HG03135 (cell line): ENCODE results near the gene TMED8.

ENCODE experiments used
- ATAC-seq: cut with Tn5 transposase; IDR thresholded peaks from one replicate; pipeline ENCODE4 v1.9.1; 2021; ENCODE audit warnings: mild to moderate bottlenecking, moderate library complexity; ENCODE audit not compliant: unreplicated experiment

TMED8 gene

DNA sequence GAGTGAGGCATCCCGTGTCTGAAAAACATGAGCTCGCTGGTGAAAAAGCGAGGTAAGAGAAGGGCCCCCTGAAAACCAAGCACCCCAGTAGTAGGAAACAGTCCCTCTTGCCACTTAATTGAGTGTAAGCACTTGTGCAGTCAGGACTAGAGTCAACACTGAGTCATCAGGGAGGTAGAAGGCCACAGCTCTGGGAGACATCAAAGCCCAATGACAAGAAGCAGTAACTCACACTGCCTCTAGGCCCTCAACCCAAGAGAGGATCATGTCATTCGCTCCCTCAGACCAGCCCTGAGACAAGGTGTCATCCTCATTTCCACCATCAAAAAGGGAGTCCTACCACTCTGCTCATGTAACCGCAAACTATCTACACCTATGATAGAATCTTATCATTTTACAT is 74.0 kb downstream of the TMED8 start:
- no peak for ATAC-seq

DNA sequence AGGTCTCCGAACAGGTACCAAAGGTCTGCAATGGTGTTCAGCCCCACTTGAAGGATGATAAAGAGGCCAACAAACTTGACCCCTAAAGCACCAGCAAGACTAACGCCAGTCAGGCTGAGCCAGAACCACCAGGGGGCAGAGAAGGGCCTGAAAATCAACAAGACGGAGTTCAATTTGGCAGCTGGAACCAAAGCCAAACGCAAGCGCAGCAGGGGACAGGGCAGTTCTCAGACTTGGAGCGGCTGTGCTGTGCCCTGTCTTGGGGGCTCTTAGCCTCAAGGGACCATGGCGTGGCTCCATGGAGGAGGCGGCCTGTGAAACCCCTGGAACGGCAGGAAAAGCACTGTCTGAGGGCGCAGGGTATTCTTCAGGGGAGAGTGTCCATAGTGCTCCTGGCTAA is 75.8 kb downstream of the TMED8 start:
- no peak for ATAC-seq

DNA sequence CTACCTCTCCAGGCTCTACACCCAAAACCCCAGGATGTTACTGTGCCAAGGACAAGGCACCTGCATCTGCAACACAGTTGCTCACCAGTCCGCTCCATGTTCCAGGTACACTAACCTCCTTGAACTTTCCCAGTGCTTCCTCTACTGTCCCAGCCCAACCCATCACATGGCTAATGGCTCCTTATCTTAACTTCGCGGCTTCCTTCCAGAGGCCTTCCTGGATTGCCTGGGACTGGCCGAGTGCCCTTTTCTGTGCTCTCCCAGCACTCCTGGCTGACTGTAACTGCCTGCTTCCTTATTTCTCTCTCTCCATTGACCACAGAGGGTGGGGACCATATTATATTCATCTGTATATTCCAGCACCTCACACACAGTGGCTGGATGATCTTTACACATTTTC is 77.1 kb downstream of the TMED8 start:
- no peak for ATAC-seq

DNA sequence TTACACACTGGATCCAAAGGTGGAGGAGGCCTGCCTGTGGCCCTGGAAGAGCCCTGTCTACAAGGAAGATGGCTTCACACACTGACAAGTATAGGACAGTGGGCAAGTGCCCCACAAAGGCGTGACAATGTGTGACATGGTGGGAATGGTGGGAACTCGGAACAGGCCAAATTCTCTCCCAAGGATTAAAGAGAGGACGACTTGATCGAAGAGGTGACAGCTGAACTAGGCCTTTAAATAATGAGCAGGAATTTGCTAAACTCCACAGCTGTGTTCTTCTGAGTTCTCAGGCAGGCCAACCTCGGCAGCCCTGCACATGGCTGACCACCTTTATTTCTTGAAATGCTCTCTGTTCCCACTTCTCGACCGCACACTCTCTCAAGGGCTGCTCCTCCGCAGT is 80.0 kb downstream of the TMED8 start:
- ATAC-seq, result no peak

DNA sequence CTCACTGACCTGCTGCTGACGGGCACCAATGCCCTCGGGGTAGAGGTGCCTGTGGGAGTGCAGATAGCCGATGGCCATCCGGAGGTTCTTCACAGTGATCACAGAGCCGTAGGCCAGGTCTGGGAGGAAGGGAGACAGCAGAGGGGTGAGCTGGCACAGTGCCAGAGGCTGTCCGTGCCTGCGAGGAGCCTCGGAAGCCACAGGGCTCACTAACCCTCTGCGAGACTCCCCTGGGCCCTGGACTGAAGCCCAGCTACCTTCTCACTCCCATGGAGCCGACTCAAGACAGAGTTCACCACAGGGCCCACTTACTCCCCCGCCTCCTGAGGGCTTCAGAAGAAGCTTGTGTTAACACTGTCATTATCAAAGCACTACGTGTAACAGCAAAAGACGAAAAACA is 80.7 kb downstream of the TMED8 start:
- no peak for ATAC-seq

DNA sequence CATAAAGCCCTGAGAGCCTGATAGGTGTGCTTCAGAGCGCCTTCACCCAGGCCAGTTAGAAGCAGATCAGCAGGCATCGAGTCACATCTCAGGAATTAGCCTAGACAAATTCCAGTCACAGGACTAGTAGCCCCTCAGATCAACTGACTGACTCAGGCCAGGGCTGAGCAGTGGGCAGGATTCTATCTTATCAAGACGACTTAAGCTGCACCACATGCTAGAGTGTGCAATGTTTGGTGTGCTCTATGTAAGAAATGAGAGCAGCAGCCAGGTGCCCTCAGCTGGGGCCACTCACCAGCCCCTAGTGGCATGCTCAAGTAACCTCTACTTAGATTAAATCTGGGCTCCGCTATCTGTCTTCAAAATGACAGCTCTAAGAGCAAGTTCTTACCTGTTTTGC is 86.2 kb downstream of the TMED8 start:
- no peak for ATAC-seq

DNA sequence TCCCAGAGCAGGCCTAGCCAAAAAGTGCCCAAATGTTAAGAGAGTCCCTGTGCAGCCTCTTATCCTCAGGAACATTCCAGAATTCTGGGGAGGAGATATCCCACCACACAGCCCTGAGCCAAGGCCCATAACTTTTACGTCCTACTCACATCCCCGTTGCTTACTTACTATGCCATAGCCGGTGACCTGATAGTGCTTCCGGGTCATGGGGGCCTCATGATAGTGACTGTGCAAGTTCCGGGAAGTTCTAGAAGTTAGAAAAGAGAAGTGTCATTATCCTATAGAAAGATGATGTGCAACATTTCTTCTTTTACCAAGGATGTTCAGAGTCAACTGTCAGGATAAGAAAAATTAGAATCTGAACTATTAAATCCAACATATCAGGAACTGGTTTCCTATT is 90.3 kb downstream of the TMED8 start:
- no peak for ATAC-seq
